Endothelial cell (in vitro differentiated cells): ENCODE measurements around the gene GPR171. TPM values are rescaled to one million over a fixed set of nuclear protein-coding genes. Genes with fewer than 3 reads are reported as not detected.
"Not testable (repeated sequence)": the region's sequence is repeated elsewhere in the genome, so short reads cannot be mapped to it uniquely, and the experiment has no call there.

ENCODE experiments used
- DNase-seq: peaks from one replicate; pipeline ENCODE4 v3.0.0; 2021; ENCODE audit warnings: low spot score
- H3K27ac Mint-ChIP-seq: one replicate; pipeline ENCODE4 v1.8.0; 2021; ENCODE audit warnings: mixed read lengths, inconsistent platforms; ENCODE audit not compliant: unreplicated experiment
- H3K27me3 Mint-ChIP-seq: one replicate; pipeline ENCODE4 v1.8.0; 2021; ENCODE audit warnings: mild to moderate bottlenecking, moderate library complexity, mixed read lengths, inconsistent platforms; ENCODE audit not compliant: unreplicated experiment
- H3K36me3 Mint-ChIP-seq: one replicate; pipeline ENCODE4 v1.8.0; 2021; ENCODE audit warnings: mild to moderate bottlenecking, low read depth, mixed read lengths, inconsistent platforms; ENCODE audit not compliant: unreplicated experiment
- H3K4me1 Mint-ChIP-seq: one replicate; pipeline ENCODE4 v1.8.0; 2021; ENCODE audit warnings: mild to moderate bottlenecking, mixed read lengths, inconsistent platforms; ENCODE audit not compliant: unreplicated experiment
- H3K4me3 Mint-ChIP-seq: one replicate; pipeline ENCODE4 v1.8.0; 2021; ENCODE audit warnings: mild to moderate bottlenecking, mixed read lengths, inconsistent platforms; ENCODE audit not compliant: unreplicated experiment
- H3K9me3 Mint-ChIP-seq: one replicate; pipeline ENCODE4 v1.8.0; 2021; ENCODE audit warnings: mixed read lengths, inconsistent platforms; ENCODE audit not compliant: unreplicated experiment
- CTCF ChIP-seq: fragments of 200-600 bp; sonication (generic); IDR thresholded peaks from one replicate; pipeline ENCODE4 v1.5.0; 2021; ENCODE audit warnings: antibody characterized with exemption; ENCODE audit not compliant: unreplicated experiment
- long read RNA-seq: library from polyadenylated mRNA; unstranded; transcript quantifications from one replicate; pipeline ENCODE4 v2.0.0, GENCODE V29; 2020; ENCODE audit not compliant: unreplicated experiment
- total RNA-seq: library from RNA; stranded (reverse); fragmentation: NEBNext Ultra II Directional; extraction: Animal tissue kit (Norgen Biotek cat#: 25700); gene quantifications from one replicate; pipeline ENCODE4 v1.2.1, GENCODE V29; 2021; ENCODE audit not compliant: unreplicated experiment

Gene GPR171
- not detected for total RNA-seq
- long read RNA-seq = 0 reads

- Mint-ChIP-seq H3K4me1 (no peaks in the 10 kb centered on the region), H3K36me3 (no peaks in the 10 kb centered on the region), H3K27me3 (no peaks in the 10 kb centered on the region), H3K9me3 (no peaks in the 10 kb centered on the region), H3K4me3 (no peak within 1 kb of the TSS), H3K27ac (no peak within 1 kb of the TSS)
- no peak for TF ChIP-seq CTCF
- DNase-seq = no peak
These were observed at the start of gene GPR171 for GRCh38 chr3:151203051-151203420. GPR171 (minus strand) TSS chr3:151203216; CDS start chr3:151199386, 3,830 bp downstream.

GRCh38 chr3:151248772-151249337 is 45.8 kb upstream of the GPR171 start:
- Mint-ChIP-seq H3K27me3 (peaks cover 1% of the 10 kb centered on the region), H3K4me3 (no peak overlapping the region), H3K27ac (no peak overlapping the region), H3K4me1 (peaks cover 10% of the 10 kb centered on the region), H3K36me3 (no peaks in the 10 kb centered on the region), H3K9me3 (no peaks in the 10 kb centered on the region)
- DNase-seq = no peak
- no peak for TF ChIP-seq CTCF

- H3K4me1 Mint-ChIP-seq, H3K36me3 Mint-ChIP-seq, H3K9me3 Mint-ChIP-seq, H3K4me3 Mint-ChIP-seq, H3K27ac Mint-ChIP-seq, H3K27me3 Mint-ChIP-seq, DNase-seq: not testable (repeated sequence)
These were observed 39.0 kb upstream of the GPR171 start for GRCh38 chr3:151242006-151242405.

GRCh38 chr3:151236736-151237135 is 33.7 kb upstream of the GPR171 start:
- no peaks in the 10 kb centered on the region for H3K9me3 Mint-ChIP-seq
- no peaks in the 10 kb centered on the region for H3K36me3 Mint-ChIP-seq
- no peak for TF ChIP-seq CTCF
- H3K27ac Mint-ChIP-seq = no peak overlapping the region
- no peak for DNase-seq
- peaks cover 1% of the 10 kb centered on the region for H3K27me3 Mint-ChIP-seq
- H3K4me1 Mint-ChIP-seq = peaks cover 9% of the 10 kb centered on the region
- no peak overlapping the region for H3K4me3 Mint-ChIP-seq

- no peak for TF ChIP-seq CTCF
- no peak for DNase-seq
- H3K4me1 Mint-ChIP-seq = peaks cover 12% of the 10 kb centered on the region
- no peaks in the 10 kb centered on the region for H3K9me3 Mint-ChIP-seq
- no peaks in the 10 kb centered on the region for H3K36me3 Mint-ChIP-seq
- no peak overlapping the region for H3K27ac Mint-ChIP-seq
- no peak overlapping the region for H3K4me3 Mint-ChIP-seq
- peaks cover 1% of the 10 kb centered on the region for H3K27me3 Mint-ChIP-seq
These were observed 33.3 kb upstream of the GPR171 start for GRCh38 chr3:151236316-151236715.

GRCh38 chr3:151234825-151235224 is 31.8 kb upstream of the GPR171 start:
- TF ChIP-seq CTCF = no peak
- Mint-ChIP-seq H3K27me3 (peaks cover 1% of the 10 kb centered on the region), H3K36me3 (no peaks in the 10 kb centered on the region), H3K4me1 (peaks cover 20% of the 10 kb centered on the region), H3K27ac (no peak overlapping the region), H3K4me3 (no peak overlapping the region), H3K9me3 (no peaks in the 10 kb centered on the region)
- no peak for DNase-seq
